Stimulated activated CD4-positive, alpha-beta T cell treated with anti-CD3 and anti-CD28 coated beads, Interleukin-15, amount 100 ng/mL, for 48 hours (primary cell): ENCODE measurements around the gene VASN.

ENCODE experiments used
- DNase-seq, 2 donors: peaks; one replicate each; pipeline ENCODE4 v3.0.0-alpha.2; 2020; ENCODE audit warnings: low read depth in 2 of 2

Gene VASN

DNA sequence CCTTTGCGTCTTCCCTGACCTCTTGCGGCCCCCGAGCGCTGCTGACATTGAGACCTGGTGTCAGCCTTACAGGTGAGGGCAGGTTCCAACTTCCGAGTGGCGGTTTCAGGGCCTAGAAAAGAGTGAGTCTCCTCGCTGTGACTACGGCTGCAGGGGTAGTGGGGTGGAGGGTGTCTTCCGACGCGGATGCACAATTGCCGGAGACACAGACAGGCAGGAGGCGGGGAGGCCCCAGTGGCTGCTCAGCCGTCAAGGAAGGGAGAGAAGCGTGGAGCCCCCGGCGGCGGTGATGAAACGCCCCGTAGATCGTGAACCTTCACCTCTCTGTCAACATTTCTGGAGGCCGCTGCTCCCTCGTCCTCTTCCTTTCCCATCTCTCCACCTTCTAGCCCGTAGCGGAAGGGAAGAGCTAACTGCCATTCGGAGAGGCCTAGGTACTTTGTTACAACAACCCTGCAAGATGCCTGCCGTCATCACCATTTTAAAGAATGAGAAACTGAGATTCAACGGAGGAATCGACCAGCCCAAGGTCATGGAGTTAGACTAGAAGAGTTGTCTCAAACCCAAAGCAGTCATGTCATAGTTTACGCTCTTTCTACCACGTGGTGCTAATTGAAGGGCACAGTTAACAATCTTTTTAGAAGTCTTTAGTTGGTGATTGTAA, 54.5 kb downstream of the VASN start:
- DNase-seq = no peak

GRCh38 chr16:4426722-4427372, 55.2 kb downstream of the VASN start:
- no peak for DNase-seq

DNA sequence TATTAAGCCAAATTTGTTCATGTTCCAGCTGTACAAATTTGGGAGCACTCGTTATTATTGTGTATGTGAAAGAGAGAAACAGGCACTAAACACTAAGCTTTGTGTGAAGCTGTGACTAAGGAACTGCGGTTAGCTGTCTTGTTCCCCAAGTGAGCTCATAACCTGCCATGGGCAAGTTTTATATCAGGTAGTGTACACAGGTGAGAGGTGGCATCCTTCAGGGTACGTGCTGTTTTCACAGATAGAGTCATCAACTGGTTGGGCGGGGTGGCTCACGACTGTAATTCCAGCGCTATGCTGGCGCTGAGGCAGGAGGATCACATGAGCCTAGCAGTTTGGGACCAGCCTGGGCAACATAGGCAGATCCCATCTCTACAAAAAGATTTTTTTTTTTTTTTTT, 56.9 kb downstream of the VASN start:
- no peak for DNase-seq

GRCh38 chr16:4431023-4431422, 59.4 kb downstream of the VASN start:
- DNase-seq = no peak
